HG03520 (cell line): ENCODE measurements around the gene CCT6A.
"Not testable (repeated sequence)": the region's sequence is repeated elsewhere in the genome, so short reads cannot be mapped to it uniquely, and the experiment has no call there.

Experiments used
- ATAC-seq: cut with Tn5 transposase; IDR thresholded peaks from one replicate; pipeline ENCODE4 v1.9.1; 2021; ENCODE audit warnings: mild to moderate bottlenecking, moderate library complexity; ENCODE audit not compliant: unreplicated experiment

CCT6A gene

GRCh38 chr7:56098187-56099008 is 46.8 kb downstream of the CCT6A start:
- ATAC-seq = not testable (repeated sequence)

DNA sequence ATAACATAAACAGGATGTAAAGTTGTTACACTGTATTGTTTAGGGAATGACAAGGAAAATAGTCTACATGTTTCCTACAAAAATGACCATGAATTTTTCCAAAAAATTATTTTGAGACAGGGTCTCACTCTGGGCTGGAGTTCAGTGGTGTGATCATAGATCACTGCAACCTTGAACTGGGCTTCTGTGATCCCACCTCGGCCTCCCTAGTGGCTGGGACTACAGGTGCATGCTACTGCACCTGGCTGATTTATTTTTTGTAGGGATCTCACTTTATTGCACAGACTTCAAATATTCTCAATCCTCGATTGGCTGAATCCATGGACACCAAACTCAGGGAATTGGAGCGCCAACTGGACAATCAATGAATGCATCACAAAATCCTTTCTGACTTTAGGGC is 48.1 kb downstream of the CCT6A start:
- ATAC-seq = no peak

DNA sequence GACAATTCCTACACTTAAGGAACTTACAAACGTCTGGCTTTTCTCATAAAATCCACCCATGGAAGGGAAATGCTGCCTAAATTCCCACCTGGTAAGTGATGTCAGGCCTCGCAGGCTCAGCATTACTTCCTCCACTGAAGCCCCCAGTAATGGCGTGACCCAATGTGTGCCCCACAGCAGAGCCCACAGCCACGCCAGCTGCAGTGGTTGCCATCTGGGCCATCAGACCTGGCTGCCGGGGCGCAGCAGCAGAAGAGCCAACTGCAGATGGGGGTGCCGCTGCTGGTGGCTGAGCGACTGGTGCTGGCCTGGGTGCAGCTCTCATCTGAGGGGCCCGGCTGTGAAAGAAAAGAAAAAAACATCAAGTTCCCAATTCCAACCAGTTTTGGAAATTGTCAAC is 52.6 kb downstream of the CCT6A start:
- not testable (repeated sequence) for ATAC-seq

- peak; percentile 25 for ATAC-seq
Measured at GRCh38 chr7:56105508-56105907, 53.9 kb downstream of the CCT6A start.

- peak; percentile 99 for ATAC-seq
Measured at GRCh38 chr7:56106108-56107073, 54.8 kb downstream of the CCT6A start, which contains the start of gene CHCHD2. TSS of gene CHCHD2 (minus strand) at chr7:56106476. CDS start at chr7:56106413, 63 bp downstream.

DNA sequence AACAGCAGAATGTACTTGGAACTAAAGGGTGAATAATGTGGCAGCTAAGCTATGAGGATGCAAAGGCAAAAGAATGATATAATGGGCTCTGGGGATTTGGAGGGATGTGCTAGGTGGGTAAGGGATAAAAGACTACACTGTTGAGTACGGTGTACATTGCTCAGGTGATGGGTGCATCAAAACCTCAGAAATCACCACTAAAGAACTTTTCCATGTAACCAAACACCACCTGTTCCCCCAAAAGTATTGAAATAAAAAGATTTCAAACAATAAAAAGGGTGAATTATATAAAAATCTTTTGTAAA is 56.3 kb downstream of the CCT6A start:
- no peak for ATAC-seq

DNA sequence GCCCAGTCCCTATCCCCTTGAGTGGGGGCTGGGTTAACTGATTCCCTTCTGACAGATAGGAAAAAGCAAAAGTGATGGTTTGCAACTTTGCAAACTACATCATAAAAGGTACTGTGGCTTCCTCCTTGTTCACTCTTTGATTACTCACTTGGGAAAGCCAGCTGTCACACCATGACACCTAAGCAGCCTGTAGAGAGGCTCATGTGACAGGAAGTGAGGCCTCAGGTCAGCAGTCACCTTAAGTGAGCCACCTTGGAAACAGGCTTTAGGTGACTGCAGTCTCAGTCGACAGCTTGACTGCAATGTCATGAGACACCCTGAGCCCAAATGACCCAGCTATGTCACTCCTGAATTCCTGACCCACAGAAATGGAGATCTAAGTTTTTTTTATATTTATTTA is 59.0 kb downstream of the CCT6A start:
- ATAC-seq = no peak

- ATAC-seq = not testable (repeated sequence)
Measured at GRCh38 chr7:56112244-56112643, 60.7 kb downstream of the CCT6A start.
